Cardiac muscle cell (in vitro differentiated cells and primary cell): ENCODE results near the gene CPNE9. TPM values are rescaled to one million over a fixed set of nuclear protein-coding genes. Genes with fewer than 3 reads are reported as not detected.

Experiments used
- DNase-seq, 2 donors: peaks; one replicate each; pipeline versions ENCODE4 v3.0.0 to v3.0.0-alpha.2; 2010 to 2017; ENCODE audit warnings: low read depth in 1 of 2, low spot score in 1 of 2
- H3K27ac ChIP-seq: fragments of 200-600 bp; sonication (generic); 2 replicates; pipeline ENCODE4 v1.5.1; 2016
- H3K27me3 ChIP-seq: fragments of 200-600 bp; sonication (generic); 2 replicates; pipeline ENCODE4 v1.6.0; 2016; ENCODE audit warnings: control low read depth
- H3K36me3 ChIP-seq: fragments of 200-600 bp; sonication (generic); 2 replicates; pipeline ENCODE4 v1.5.1; 2016; ENCODE audit warnings: control low read depth
- H3K4me1 ChIP-seq: fragments of 200-600 bp; sonication (generic); 2 replicates; pipeline ENCODE4 v1.8.1; 2017; ENCODE audit warnings: low read depth, mild to moderate bottlenecking, mixed run types
- H3K4me3 ChIP-seq: fragments of 200-600 bp; sonication (generic); 2 replicates; pipeline ENCODE4 v1.5.1; 2016; ENCODE audit warnings: mild to moderate bottlenecking
- H3K9me3 ChIP-seq: fragments of 200-600 bp; sonication (generic); 2 replicates; pipeline ENCODE4 v1.5.1; 2017; ENCODE audit warnings: low read depth, mild to moderate bottlenecking, control low read depth
- CTCF ChIP-seq: IDR thresholded peaks from 2 replicates; pipeline ENCODE4 v1.5.1; 2012; ENCODE audit warnings: low read depth, mild to moderate bottlenecking, low read length
- polyA plus RNA-seq: library from polyadenylated mRNA; unstranded; fragments of >200 nt; fragmentation: Nextera tagmentation; extraction: Ambion mirVana; gene quantifications from 2 replicates; pipeline ENCODE4 v1.2.1, GENCODE V29; 2016
- total RNA-seq: library from RNA; depleted of rRNA; stranded (reverse); fragments of >200 nt; gene quantifications from 2 replicates; pipeline ENCODE4 v1.2.3, GENCODE V29; 2016

The CPNE9 gene
- total and polyA plus RNA-seq, 2 experiments from 2014 or later = 0.06 TPM; not detected in 1

- Histone ChIP-seq H3K27ac (no peak overlapping the region), H3K36me3 (no peaks in the 10 kb centered on the region), H3K4me3 (no peak overlapping the region), H3K27me3 (no peaks in the 10 kb centered on the region), H3K4me1 (no peaks in the 10 kb centered on the region), H3K9me3 (no peaks in the 10 kb centered on the region)
- TF ChIP-seq CTCF = peak; percentile 99
- DNase-seq = peak in 1 of 2 donors; percentile 94
These were observed 12.3 kb downstream of the CPNE9 start for GRCh38 chr3:9715764-9716437.

GRCh38 chr3:9716801-9717555, 13.3 kb downstream of the CPNE9 start:
- H3K4me1 ChIP-seq = no peaks in the 10 kb centered on the region
- H3K27me3 ChIP-seq = no peaks in the 10 kb centered on the region
- H3K27ac ChIP-seq = no peak overlapping the region
- H3K4me3 ChIP-seq = no peak overlapping the region
- no peak for DNase-seq
- TF ChIP-seq CTCF = no peak
- H3K36me3 ChIP-seq = no peaks in the 10 kb centered on the region
- H3K9me3 ChIP-seq = no peaks in the 10 kb centered on the region

- no peaks in the 10 kb centered on the region for H3K27me3 ChIP-seq
- no peak for DNase-seq
- no peaks in the 10 kb centered on the region for H3K9me3 ChIP-seq
- no peaks in the 10 kb centered on the region for H3K4me1 ChIP-seq
- TF ChIP-seq CTCF = no peak
- no peak overlapping the region for H3K27ac ChIP-seq
- no peaks in the 10 kb centered on the region for H3K36me3 ChIP-seq
- H3K4me3 ChIP-seq = no peak overlapping the region
These were observed 13.9 kb downstream of the CPNE9 start for GRCh38 chr3:9717563-9717962.

GRCh38 chr3:9718118-9718517, 14.5 kb downstream of the CPNE9 start:
- H3K27ac ChIP-seq = no peak overlapping the region

More at GRCh38 chr3:9718118-9718517, 14.5 kb downstream of the CPNE9 start:
- Histone ChIP-seq H3K9me3 (no peaks in the 10 kb centered on the region), H3K4me1 (no peaks in the 10 kb centered on the region), H3K27me3 (no peaks in the 10 kb centered on the region), H3K36me3 (no peaks in the 10 kb centered on the region), H3K4me3 (no peak overlapping the region)
- no peak for TF ChIP-seq CTCF
- no peak for DNase-seq
